Retinal pigment epithelial cell (primary cell): Measurements from ENCODE around the gene SRRT.

Source experiments
- DNase-seq: peaks from one replicate; pipeline ENCODE4 v3.0.0-alpha.2; 2010; ENCODE audit warnings: low read depth
- H3K4me3 ChIP-seq: 2 replicates; pipeline ENCODE4 v1.5.1; 2011; ENCODE audit warnings: mild to moderate bottlenecking, low read length, control low read depth, moderate library complexity
- CTCF ChIP-seq: conservative IDR thresholded peaks from 2 replicates; pipeline ENCODE4 v1.5.1; 2011; ENCODE audit warnings: low read depth, low read length, control low read depth, inconsistent platforms

The SRRT gene

GRCh38 chr7:100875356-100875751, 451 bp downstream of the SRRT start:
- TF ChIP-seq CTCF, result no peak
- H3K4me3 ChIP-seq, result peak overlapping the region; percentile 90
- DNase-seq, result no peak

GRCh38 chr7:100878013-100878412, 3.1 kb downstream of the SRRT start:
- DNase-seq, result no peak
- no peak for TF ChIP-seq CTCF
- no peak overlapping the region for H3K4me3 ChIP-seq

GRCh38 chr7:100878685-100879084, 3.8 kb downstream of the SRRT start:
- no peak for DNase-seq
- no peak for TF ChIP-seq CTCF
- no peak overlapping the region for H3K4me3 ChIP-seq

GRCh38 chr7:100879685-100880261, 4.9 kb downstream of the SRRT start:
- no peak for TF ChIP-seq CTCF
- no peak overlapping the region for H3K4me3 ChIP-seq
- no peak for DNase-seq

- DNase-seq, result no peak
- TF ChIP-seq CTCF, result no peak
- no peak overlapping the region for H3K4me3 ChIP-seq
Measured at GRCh38 chr7:100880645-100881044, 5.7 kb downstream of the SRRT start.

- DNase-seq, result no peak
- H3K4me3 ChIP-seq, result no peak overlapping the region
- no peak for TF ChIP-seq CTCF
Measured at GRCh38 chr7:100881136-100881535, 6.2 kb downstream of the SRRT start.

GRCh38 chr7:100882201-100882600, 7.3 kb downstream of the SRRT start:
- H3K4me3 ChIP-seq, result no peak overlapping the region
- no peak for TF ChIP-seq CTCF
- no peak for DNase-seq
